K562 treated with DMSO at 1 percent for 4 hours (cell line): Measurements from ENCODE around the gene CYB5R3. TPM values are rescaled to one million over a fixed set of nuclear protein-coding genes. Genes with fewer than 3 reads are reported as not detected.

Experiments
- total RNA-seq: library from RNA; unstranded; fragments of 300-600 nt; gene quantifications from 2 replicates; pipeline ENCODE4 v1.2.3, GENCODE V29; 2022; ENCODE audit not compliant: insufficient read depth

CYB5R3 gene
- 79.3 and 87.4 TPM in 2 replicates for total RNA-seq

DNA sequence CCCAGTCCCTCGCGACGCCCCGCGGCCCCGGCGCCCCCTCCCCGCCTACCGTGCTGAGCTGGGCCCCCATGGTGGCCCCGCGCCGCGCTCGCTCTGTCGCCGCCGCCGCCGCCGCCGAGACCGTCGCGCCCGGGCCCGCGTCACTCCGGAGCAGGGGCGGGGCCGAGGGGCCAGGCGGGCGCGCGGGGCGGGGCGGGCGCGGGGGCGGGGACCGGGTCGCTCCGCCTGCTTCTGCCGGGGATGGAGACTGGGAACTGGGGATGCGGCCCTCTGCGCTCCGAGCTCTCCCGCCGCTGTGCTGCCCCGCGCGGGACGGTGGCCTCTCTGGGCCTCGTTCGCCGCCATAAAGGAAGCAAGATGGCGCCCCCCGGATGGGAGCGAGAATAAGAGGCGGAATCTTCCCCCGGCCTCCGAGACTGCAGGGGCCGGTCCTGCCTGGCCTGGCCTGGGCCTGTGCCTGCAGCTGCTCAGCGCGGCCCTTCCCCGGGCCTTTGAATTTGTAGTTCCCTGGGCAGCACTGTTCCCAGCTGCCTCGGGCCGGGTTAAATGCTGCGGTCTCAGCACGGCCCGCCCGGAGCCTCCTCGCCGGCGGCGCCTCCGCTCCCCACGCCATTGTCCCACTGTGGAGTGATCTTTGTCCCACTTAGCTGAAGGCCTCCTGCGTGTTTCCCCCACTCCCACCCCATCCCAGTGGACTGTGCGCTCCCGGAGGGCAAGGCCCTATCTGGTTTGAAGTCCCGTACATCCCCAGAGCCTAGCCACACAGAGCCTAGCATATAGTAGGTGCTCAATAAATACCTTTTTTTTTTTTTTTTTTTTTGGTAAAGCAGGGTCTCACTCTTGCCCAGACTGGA lies at the start of gene CYB5R3:
CYB5R3 (minus strand) TSS at position 147 of the 854 bp plus-strand sequence; CDS start at position 70, 77 bp downstream.

DNA sequence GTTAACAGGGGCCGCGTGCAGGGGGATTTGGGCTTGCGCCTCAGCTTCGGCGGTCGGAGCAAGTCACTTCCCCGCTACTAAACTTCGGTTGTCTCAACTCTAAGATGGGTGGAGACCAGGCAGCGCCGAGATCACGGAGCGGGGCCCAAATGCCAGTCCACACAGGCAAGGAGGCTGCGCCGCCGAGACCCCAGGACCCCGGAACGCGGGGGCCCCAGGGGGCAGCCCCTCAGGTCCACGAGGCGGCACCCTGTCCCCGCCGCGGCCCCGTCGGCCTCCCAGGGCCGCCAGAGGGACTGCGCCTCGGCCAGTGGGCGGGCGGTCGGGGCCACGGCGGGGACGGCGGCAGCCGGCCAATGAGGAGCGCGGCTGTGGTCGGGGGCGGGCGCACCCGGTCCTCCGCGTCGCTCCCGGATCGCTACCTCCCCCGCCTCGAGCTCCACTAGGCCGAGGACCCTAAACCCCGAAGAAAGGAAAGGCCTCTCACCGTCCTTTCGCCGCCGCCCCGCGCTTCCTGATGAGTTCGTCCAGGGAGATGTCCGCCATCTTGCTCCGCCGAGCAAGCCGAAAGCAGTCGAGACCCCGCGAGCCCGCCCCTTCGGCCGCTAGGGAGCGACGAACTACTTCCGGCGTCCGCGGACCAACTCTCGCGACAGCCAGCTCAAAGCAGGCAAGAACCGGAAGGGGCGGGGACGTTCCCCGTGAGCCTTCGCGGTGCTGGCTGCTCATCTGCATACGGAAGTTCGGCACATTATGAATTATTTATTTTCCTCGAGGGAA lies 34.7 kb downstream of the CYB5R3 start, which contains the start of gene POLDIP3:
POLDIP3 (minus strand) TSS at position 572 of the 780 bp plus-strand sequence; CDS start at position 546, 26 bp downstream.

Other genes starting within 250 kb of the CYB5R3 start
- 0.13 TPM in 1 of 2 replicates, not detected in the other for gene NFAM1, start 217.0 kb downstream of the CYB5R3 start, total RNA-seq
- gene RRP7A, start 129.6 kb downstream of the CYB5R3 start, total RNA-seq, result 10.9 and 13.7 TPM in 2 replicates
- 5.9 and 10.3 TPM in 2 replicates for gene SERHL2, start 95.4 kb downstream of the CYB5R3 start, total RNA-seq
- 25.6 and 29.5 TPM in 2 replicates for gene POLDIP3, start 34.5 kb downstream of the CYB5R3 start, total RNA-seq
- not detected in 2 replicates for gene ATP5MGL, start 8.8 kb downstream of the CYB5R3 start, total RNA-seq
- not detected in 2 replicates for gene A4GALT, start 71.5 kb upstream of the CYB5R3 start, total RNA-seq
- gene ARFGAP3, start 207.9 kb upstream of the CYB5R3 start, total RNA-seq, result 19.5 and 23.0 TPM in 2 replicates